Measurements from ENCODE around the gene PRPH2. TPM values are rescaled to one million over a fixed set of nuclear protein-coding genes. Genes with fewer than 3 reads are reported as not detected.

The PRPH2 gene
- total and polyA plus RNA-seq, 2 of the 13 experiments (the other 11 are each of a cell fraction or from before 2014, with no cell fraction given) = 0.03 to 0.04 TPM

DNA sequence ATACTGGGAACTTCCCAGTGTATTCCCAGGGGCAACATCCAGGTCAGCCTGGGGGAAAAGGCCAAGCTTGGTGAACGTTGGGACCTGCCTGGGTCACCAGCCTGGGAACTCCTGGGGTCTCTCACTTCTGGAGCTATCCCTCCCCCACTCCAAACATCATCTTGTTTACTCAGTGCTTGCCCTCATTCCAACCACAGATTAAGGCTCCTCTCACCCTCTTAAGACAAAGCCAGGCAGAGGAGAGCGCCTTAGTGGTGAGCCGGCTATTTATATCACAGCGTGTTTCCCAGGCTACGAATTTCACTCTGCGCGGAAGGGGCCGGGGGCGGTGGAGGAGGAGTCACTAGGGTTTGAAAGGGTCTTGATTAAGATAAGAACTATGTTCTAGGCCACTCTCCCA, 12.1 kb downstream of the PRPH2 start (continued):
- TF ChIP-seq KDM5A (IDR thresholded peaks at IDR 0.05; ENCODE audit: borderline replicate concordance, low read length) (no peak), FOXA3 (CRISPR knock-in tag; IDR thresholded peaks at IDR 0.05) (no peak), ZSCAN12 (CRISPR knock-in tag; IDR thresholded peaks at IDR 0.05) (no peak), RELA (CRISPR knock-in tag; IDR thresholded peaks at IDR 0.05) (no peak), SRF (IDR thresholded peaks at IDR 0.05; ENCODE audit: low read depth, low read length) (no peak), TGIF2 (CRISPR knock-in tag; IDR thresholded peaks at IDR 0.05) (no peak)
- TF ChIP-seq, protein P1, sequence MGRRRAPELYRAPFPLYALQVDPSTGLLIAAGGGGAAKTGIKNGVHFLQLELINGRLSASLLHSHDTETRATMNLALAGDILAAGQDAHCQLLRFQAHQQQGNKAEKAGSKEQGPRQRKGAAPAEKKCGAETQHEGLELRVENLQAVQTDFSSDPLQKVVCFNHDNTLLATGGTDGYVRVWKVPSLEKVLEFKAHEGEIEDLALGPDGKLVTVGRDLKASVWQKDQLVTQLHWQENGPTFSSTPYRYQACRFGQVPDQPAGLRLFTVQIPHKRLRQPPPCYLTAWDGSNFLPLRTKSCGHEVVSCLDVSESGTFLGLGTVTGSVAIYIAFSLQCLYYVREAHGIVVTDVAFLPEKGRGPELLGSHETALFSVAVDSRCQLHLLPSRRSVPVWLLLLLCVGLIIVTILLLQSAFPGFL (CRISPR knock-in tag; IDR thresholded peaks at IDR 0.05) = no peak
- TF ChIP-seq, protein P2, sequence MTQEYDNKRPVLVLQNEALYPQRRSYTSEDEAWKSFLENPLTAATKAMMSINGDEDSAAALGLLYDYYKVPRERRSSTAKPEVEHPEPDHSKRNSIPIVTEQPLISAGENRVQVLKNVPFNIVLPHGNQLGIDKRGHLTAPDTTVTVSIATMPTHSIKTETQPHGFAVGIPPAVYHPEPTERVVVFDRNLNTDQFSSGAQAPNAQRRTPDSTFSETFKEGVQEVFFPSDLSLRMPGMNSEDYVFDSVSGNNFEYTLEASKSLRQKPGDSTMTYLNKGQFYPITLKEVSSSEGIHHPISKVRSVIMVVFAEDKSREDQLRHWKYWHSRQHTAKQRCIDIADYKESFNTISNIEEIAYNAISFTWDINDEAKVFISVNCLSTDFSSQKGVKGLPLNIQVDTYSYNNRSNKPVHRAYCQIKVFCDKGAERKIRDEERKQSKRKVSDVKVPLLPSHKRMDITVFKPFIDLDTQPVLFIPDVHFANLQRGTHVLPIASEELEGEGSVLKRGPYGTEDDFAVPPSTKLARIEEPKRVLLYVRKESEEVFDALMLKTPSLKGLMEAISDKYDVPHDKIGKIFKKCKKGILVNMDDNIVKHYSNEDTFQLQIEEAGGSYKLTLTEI (CRISPR knock-in tag; conservative IDR thresholded peaks at IDR 0.05) = no peak
- TF ChIP-seq, protein P3, sequence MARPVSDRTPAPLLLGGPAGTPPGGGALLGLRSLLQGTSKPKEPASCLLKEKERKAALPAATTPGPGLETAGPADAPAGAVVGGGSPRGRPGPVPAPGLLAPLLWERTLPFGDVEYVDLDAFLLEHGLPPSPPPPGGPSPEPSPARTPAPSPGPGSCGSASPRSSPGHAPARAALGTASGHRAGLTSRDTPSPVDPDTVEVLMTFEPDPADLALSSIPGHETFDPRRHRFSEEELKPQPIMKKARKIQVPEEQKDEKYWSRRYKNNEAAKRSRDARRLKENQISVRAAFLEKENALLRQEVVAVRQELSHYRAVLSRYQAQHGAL (CRISPR knock-in tag; IDR thresholded peaks at IDR 0.05; ENCODE audit: not compliant biosample characterization) = no peak
- TF ChIP-seq, protein P4, sequence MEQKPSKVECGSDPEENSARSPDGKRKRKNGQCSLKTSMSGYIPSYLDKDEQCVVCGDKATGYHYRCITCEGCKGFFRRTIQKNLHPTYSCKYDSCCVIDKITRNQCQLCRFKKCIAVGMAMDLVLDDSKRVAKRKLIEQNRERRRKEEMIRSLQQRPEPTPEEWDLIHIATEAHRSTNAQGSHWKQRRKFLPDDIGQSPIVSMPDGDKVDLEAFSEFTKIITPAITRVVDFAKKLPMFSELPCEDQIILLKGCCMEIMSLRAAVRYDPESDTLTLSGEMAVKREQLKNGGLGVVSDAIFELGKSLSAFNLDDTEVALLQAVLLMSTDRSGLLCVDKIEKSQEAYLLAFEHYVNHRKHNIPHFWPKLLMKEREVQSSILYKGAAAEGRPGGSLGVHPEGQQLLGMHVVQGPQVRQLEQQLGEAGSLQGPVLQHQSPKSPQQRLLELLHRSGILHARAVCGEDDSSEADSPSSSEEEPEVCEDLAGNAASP (CRISPR knock-in tag; IDR thresholded peaks at IDR 0.05; ENCODE audit: borderline replicate concordance) = no peak
